Mammary epithelial cell (primary cell): ENCODE results near the gene NEK7.

Experiments used
- EZH2 ChIP-seq: IDR thresholded peaks from 2 replicates; pipeline ENCODE4 v1.6.1; 2012; ENCODE audit warnings: low read length, inconsistent platforms, borderline replicate concordance
- TF ChIP-seq, protein P1 (sequence below), 2 donors: IDR thresholded peaks in 1 of 2; conservative IDR thresholded peaks in 1 of 2; 2 replicates each; pipeline ENCODE4 v1.5.1; 2011 to 2012; ENCODE audit warnings: inconsistent platforms in 2 of 2, low read length in 2 of 2, mild to moderate bottlenecking in 2 of 2, control low read depth in 1 of 2, low read depth in 1 of 2; ENCODE audit not compliant: insufficient read depth in 1 of 2; ENCODE audit errors: extremely low read depth in 1 of 2

DNA sequence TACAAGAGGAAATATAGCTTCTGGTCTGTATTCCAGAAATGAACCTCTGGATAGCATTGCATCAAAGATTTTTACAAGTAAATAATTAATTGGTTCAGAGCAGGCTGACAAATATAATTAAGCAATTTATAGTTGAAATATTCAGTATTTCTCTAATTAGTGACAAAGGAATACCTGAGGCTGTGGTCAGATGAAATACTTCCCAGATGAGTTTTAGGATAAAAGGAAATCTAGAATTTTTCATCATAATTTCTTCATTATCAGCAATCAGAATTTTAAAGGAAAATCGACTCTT, 112.8 kb downstream of the NEK7 start:
- TF ChIP-seq, protein P1, sequence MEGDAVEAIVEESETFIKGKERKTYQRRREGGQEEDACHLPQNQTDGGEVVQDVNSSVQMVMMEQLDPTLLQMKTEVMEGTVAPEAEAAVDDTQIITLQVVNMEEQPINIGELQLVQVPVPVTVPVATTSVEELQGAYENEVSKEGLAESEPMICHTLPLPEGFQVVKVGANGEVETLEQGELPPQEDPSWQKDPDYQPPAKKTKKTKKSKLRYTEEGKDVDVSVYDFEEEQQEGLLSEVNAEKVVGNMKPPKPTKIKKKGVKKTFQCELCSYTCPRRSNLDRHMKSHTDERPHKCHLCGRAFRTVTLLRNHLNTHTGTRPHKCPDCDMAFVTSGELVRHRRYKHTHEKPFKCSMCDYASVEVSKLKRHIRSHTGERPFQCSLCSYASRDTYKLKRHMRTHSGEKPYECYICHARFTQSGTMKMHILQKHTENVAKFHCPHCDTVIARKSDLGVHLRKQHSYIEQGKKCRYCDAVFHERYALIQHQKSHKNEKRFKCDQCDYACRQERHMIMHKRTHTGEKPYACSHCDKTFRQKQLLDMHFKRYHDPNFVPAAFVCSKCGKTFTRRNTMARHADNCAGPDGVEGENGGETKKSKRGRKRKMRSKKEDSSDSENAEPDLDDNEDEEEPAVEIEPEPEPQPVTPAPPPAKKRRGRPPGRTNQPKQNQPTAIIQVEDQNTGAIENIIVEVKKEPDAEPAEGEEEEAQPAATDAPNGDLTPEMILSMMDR (conservative IDR thresholded peaks at IDR 0.05 in 1 of 2, IDR thresholded peaks at IDR 0.05 in 1 of 2; ENCODE audit: extremely low read depth in 1 of 2, insufficient read depth in 1 of 2, low read depth in 1 of 2, low read length in 2 of 2) = no peak
- no peak for TF ChIP-seq EZH2
